Measurements from ENCODE around the gene AURKAIP1. TPM values are rescaled to one million over a fixed set of nuclear protein-coding genes. Genes with fewer than 3 reads are reported as not detected.

AURKAIP1 gene
- polyA plus RNA-seq, 1 donor from 2014 or later, result 104 TPM

DNA sequence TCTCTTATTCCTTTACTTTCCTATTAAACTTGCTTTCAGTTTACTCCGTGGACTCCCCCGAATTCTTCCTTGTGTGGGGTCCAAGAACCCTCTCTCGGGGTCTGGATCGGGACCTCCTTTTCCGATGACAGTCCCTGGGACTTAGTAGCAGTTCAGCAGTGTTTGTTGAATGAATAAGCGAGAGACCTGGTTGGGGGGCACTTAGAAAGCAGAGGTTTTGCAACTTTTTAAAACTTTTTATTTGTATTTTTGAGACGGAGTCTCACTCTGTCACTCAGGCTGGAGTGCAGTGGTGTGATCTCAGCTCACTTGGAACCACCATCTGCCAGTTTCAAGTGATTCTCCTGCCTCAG, 48.2 kb upstream of the AURKAIP1 start:
- H3K4me3 ChIP-seq (ENCODE audit: low read length), result no peak overlapping the region
- H3K79me2 ChIP-seq (replicated peaks; ENCODE audit: insufficient read depth, low read length), result no peaks in the 10 kb centered on the region
- no peaks in the 10 kb centered on the region for H4K20me1 ChIP-seq (ENCODE audit: insufficient read depth)
- H3K27me3 ChIP-seq (ENCODE audit: insufficient read depth, low read depth, low read length), result no peaks in the 10 kb centered on the region
- no peaks in the 10 kb centered on the region for H3K9me3 ChIP-seq (ENCODE audit: low read length)
- H3K9me2 ChIP-seq (ENCODE audit: insufficient read depth, low read length), result no peaks in the 10 kb centered on the region
- no peaks in the 10 kb centered on the region for H3F3A ChIP-seq (ENCODE audit: insufficient read depth, low read length, poor library complexity, severe bottlenecking)
- no peak overlapping the region for H3K4me2 ChIP-seq (ENCODE audit: low read length)
- H3K9ac ChIP-seq (ENCODE audit: low read length), result no peak overlapping the region
- H3K27ac ChIP-seq (ENCODE audit: low read length), result no peak overlapping the region
- no peaks in the 10 kb centered on the region for H3K36me3 ChIP-seq (ENCODE audit: insufficient read depth, low read length)
- no peak overlapping the region for H2AFZ ChIP-seq (ENCODE audit: low read depth, low read length)
- no peak for TF ChIP-seq CTCF (IDR thresholded peaks at IDR 0.05; ENCODE audit: poor library complexity, severe bottlenecking)
- no peak for TF ChIP-seq RAD21 (conservative IDR thresholded peaks at IDR 0.05)
- TF ChIP-seq, protein P1, sequence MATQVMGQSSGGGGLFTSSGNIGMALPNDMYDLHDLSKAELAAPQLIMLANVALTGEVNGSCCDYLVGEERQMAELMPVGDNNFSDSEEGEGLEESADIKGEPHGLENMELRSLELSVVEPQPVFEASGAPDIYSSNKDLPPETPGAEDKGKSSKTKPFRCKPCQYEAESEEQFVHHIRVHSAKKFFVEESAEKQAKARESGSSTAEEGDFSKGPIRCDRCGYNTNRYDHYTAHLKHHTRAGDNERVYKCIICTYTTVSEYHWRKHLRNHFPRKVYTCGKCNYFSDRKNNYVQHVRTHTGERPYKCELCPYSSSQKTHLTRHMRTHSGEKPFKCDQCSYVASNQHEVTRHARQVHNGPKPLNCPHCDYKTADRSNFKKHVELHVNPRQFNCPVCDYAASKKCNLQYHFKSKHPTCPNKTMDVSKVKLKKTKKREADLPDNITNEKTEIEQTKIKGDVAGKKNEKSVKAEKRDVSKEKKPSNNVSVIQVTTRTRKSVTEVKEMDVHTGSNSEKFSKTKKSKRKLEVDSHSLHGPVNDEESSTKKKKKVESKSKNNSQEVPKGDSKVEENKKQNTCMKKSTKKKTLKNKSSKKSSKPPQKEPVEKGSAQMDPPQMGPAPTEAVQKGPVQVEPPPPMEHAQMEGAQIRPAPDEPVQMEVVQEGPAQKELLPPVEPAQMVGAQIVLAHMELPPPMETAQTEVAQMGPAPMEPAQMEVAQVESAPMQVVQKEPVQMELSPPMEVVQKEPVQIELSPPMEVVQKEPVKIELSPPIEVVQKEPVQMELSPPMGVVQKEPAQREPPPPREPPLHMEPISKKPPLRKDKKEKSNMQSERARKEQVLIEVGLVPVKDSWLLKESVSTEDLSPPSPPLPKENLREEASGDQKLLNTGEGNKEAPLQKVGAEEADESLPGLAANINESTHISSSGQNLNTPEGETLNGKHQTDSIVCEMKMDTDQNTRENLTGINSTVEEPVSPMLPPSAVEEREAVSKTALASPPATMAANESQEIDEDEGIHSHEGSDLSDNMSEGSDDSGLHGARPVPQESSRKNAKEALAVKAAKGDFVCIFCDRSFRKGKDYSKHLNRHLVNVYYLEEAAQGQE (IDR thresholded peaks at IDR 0.05; ENCODE audit: borderline replicate concordance), result no peak
- no peak for TF ChIP-seq TAF1 (IDR thresholded peaks at IDR 0.05; ENCODE audit: low read depth)
- TF ChIP-seq MXI1 (conservative IDR thresholded peaks at IDR 0.05; ENCODE audit: poor library complexity, severe bottlenecking), result no peak
- TF ChIP-seq POLR2AphosphoS5 (IDR thresholded peaks at IDR 0.05), result no peak
- no peak for TF ChIP-seq EP300 (conservative IDR thresholded peaks at IDR 0.05; ENCODE audit: poor library complexity, severe bottlenecking)
- TF ChIP-seq EZH2 (IDR thresholded peaks at IDR 0.05; ENCODE audit: borderline replicate concordance, insufficient read depth, low read length, poor library complexity, severe bottlenecking), result no peak
- no peak for TF ChIP-seq SMC3 (conservative IDR thresholded peaks at IDR 0.05; ENCODE audit: poor library complexity)

GRCh38 chr1:1422465-1423244, 47.6 kb upstream of the AURKAIP1 start:
- Histone ChIP-seq H3K27ac (ENCODE audit: low read length) (no peak overlapping the region), H3K27me3 (ENCODE audit: insufficient read depth, low read depth, low read length) (no peaks in the 10 kb centered on the region), H4K20me1 (ENCODE audit: insufficient read depth) (no peaks in the 10 kb centered on the region), H3F3A (ENCODE audit: insufficient read depth, low read length, poor library complexity, severe bottlenecking) (no peaks in the 10 kb centered on the region), H3K9me2 (ENCODE audit: insufficient read depth, low read length) (no peaks in the 10 kb centered on the region), H3K9me3 (ENCODE audit: low read length) (no peaks in the 10 kb centered on the region), H2AFZ (ENCODE audit: low read depth, low read length) (no peak overlapping the region), H3K9ac (ENCODE audit: low read length) (no peak overlapping the region), H3K79me2 (replicated peaks; ENCODE audit: insufficient read depth, low read length) (no peaks in the 10 kb centered on the region), H3K36me3 (ENCODE audit: insufficient read depth, low read length) (no peaks in the 10 kb centered on the region), H3K4me2 (ENCODE audit: low read length) (no peak overlapping the region), H3K4me3 (ENCODE audit: low read length) (no peak overlapping the region)
- TF ChIP-seq CTCF (IDR thresholded peaks at IDR 0.05; ENCODE audit: poor library complexity, severe bottlenecking), result no peak
- TF ChIP-seq RAD21 (conservative IDR thresholded peaks at IDR 0.05), result no peak
- no peak for TF ChIP-seq MXI1 (conservative IDR thresholded peaks at IDR 0.05; ENCODE audit: poor library complexity, severe bottlenecking)
- no peak for TF ChIP-seq SMC3 (conservative IDR thresholded peaks at IDR 0.05; ENCODE audit: poor library complexity)
- no peak for TF ChIP-seq TAF1 (IDR thresholded peaks at IDR 0.05; ENCODE audit: low read depth)
- no peak for TF ChIP-seq POLR2AphosphoS5 (IDR thresholded peaks at IDR 0.05)
- TF ChIP-seq EP300 (conservative IDR thresholded peaks at IDR 0.05; ENCODE audit: poor library complexity, severe bottlenecking), result no peak
- TF ChIP-seq EZH2 (IDR thresholded peaks at IDR 0.05; ENCODE audit: borderline replicate concordance, insufficient read depth, low read length, poor library complexity, severe bottlenecking), result no peak
- TF ChIP-seq, protein P1 (IDR thresholded peaks at IDR 0.05; ENCODE audit: borderline replicate concordance), result no peak

Data from neural cell (in vitro differentiated cells).